ENCODE results near the gene OLFM1. TPM values are rescaled to one million over a fixed set of nuclear protein-coding genes. Genes with fewer than 3 reads are reported as not detected.

The OLFM1 gene
- total and polyA plus RNA-seq, 4 donors, result 2.0 to 5.9 (median 4.4) TPM

DNA sequence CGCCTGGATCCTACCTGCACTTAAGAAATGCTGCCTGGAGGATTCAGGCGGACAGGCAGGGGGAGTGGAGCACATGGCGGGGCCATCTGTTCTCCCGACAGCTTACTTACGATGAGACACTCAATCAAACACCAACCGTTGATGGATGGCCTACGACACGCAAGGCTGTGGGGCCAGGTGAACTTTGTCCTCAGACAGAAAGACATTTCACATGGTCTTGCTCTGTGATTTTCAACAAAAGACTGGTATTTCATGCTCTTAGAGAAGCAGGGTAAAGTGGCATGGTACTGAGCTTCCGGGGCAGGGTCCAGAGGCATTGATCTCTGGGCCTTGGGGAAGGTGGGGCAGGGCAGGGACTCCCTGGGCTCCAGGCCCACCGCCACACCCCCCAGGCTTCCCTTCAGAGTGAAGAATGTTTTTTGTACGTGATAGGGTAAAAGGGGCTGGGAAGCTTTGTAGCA lies 9.1 kb upstream of the OLFM1 start:
- TF ChIP-seq, protein P1, sequence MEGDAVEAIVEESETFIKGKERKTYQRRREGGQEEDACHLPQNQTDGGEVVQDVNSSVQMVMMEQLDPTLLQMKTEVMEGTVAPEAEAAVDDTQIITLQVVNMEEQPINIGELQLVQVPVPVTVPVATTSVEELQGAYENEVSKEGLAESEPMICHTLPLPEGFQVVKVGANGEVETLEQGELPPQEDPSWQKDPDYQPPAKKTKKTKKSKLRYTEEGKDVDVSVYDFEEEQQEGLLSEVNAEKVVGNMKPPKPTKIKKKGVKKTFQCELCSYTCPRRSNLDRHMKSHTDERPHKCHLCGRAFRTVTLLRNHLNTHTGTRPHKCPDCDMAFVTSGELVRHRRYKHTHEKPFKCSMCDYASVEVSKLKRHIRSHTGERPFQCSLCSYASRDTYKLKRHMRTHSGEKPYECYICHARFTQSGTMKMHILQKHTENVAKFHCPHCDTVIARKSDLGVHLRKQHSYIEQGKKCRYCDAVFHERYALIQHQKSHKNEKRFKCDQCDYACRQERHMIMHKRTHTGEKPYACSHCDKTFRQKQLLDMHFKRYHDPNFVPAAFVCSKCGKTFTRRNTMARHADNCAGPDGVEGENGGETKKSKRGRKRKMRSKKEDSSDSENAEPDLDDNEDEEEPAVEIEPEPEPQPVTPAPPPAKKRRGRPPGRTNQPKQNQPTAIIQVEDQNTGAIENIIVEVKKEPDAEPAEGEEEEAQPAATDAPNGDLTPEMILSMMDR (IDR thresholded peaks at IDR 0.05; ENCODE audit: low read depth, low read length, missing input control), result no peak
- TF ChIP-seq EGR1 (IDR thresholded peaks at IDR 0.05; ENCODE audit: low read depth in 2 of 2), result no peak
- TF ChIP-seq NR2F2 (IDR thresholded peaks at IDR 0.05), result no peak
- no peak for TF ChIP-seq FOXA1 (IDR thresholded peaks at IDR 0.05)
- no peak for TF ChIP-seq HNF4A (conservative IDR thresholded peaks at IDR 0.05)
- no peak for TF ChIP-seq YY1 (IDR thresholded peaks at IDR 0.05)
- TF ChIP-seq, protein P2, sequence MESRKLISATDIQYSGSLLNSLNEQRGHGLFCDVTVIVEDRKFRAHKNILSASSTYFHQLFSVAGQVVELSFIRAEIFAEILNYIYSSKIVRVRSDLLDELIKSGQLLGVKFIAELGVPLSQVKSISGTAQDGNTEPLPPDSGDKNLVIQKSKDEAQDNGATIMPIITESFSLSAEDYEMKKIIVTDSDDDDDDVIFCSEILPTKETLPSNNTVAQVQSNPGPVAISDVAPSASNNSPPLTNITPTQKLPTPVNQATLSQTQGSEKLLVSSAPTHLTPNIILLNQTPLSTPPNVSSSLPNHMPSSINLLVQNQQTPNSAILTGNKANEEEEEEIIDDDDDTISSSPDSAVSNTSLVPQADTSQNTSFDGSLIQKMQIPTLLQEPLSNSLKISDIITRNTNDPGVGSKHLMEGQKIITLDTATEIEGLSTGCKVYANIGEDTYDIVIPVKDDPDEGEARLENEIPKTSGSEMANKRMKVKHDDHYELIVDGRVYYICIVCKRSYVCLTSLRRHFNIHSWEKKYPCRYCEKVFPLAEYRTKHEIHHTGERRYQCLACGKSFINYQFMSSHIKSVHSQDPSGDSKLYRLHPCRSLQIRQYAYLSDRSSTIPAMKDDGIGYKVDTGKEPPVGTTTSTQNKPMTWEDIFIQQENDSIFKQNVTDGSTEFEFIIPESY (IDR thresholded peaks at IDR 0.05), result no peak
- no peak for TF ChIP-seq FOXA2 (IDR thresholded peaks at IDR 0.05)
- TF ChIP-seq JUND (IDR thresholded peaks at IDR 0.05), result no peak
- no peak for TF ChIP-seq GABPA (IDR thresholded peaks at IDR 0.05 in 1 of 2, conservative IDR thresholded peaks at IDR 0.05 in 1 of 2)
- TF ChIP-seq HNF4G (IDR thresholded peaks at IDR 0.05), result no peak
- TF ChIP-seq TAF1 (conservative IDR thresholded peaks at IDR 0.05), result no peak
- TF ChIP-seq, protein P3, sequence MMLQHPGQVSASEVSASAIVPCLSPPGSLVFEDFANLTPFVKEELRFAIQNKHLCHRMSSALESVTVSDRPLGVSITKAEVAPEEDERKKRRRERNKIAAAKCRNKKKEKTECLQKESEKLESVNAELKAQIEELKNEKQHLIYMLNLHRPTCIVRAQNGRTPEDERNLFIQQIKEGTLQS (IDR thresholded peaks at IDR 0.05), result no peak
- no peak for TF ChIP-seq RXRA (IDR thresholded peaks at IDR 0.05)
- no peak for TF ChIP-seq MAX (IDR thresholded peaks at IDR 0.05)
- no peak for TF ChIP-seq SP1 (IDR thresholded peaks at IDR 0.05)
- TF ChIP-seq, protein P4, sequence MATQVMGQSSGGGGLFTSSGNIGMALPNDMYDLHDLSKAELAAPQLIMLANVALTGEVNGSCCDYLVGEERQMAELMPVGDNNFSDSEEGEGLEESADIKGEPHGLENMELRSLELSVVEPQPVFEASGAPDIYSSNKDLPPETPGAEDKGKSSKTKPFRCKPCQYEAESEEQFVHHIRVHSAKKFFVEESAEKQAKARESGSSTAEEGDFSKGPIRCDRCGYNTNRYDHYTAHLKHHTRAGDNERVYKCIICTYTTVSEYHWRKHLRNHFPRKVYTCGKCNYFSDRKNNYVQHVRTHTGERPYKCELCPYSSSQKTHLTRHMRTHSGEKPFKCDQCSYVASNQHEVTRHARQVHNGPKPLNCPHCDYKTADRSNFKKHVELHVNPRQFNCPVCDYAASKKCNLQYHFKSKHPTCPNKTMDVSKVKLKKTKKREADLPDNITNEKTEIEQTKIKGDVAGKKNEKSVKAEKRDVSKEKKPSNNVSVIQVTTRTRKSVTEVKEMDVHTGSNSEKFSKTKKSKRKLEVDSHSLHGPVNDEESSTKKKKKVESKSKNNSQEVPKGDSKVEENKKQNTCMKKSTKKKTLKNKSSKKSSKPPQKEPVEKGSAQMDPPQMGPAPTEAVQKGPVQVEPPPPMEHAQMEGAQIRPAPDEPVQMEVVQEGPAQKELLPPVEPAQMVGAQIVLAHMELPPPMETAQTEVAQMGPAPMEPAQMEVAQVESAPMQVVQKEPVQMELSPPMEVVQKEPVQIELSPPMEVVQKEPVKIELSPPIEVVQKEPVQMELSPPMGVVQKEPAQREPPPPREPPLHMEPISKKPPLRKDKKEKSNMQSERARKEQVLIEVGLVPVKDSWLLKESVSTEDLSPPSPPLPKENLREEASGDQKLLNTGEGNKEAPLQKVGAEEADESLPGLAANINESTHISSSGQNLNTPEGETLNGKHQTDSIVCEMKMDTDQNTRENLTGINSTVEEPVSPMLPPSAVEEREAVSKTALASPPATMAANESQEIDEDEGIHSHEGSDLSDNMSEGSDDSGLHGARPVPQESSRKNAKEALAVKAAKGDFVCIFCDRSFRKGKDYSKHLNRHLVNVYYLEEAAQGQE (IDR thresholded peaks at IDR 0.05), result no peak
- TF ChIP-seq RAD21 (IDR thresholded peaks at IDR 0.05), result no peak
- WGBS, result 79% methylated on average over 11 of the region's 11 CpGs
- Histone ChIP-seq H3K36me3 (ENCODE audit: control insufficient read depth in 4 of 4, insufficient read depth in 3 of 4, low read depth in 1 of 4, low read length in 3 of 4) (no peaks in the 10 kb centered on the region), H3K9ac (ENCODE audit: low read depth in 1 of 2, low read length in 2 of 2) (no peak overlapping the region), H3K27me3 (ENCODE audit: control insufficient read depth in 4 of 4, insufficient read depth in 4 of 4, low read length in 3 of 4) (peaks cover 0 to 6% (median 3%) of the 10 kb centered on the region in 4 donors), H3K4me1 (ENCODE audit: control insufficient read depth in 4 of 4, insufficient read depth in 4 of 4, low read length in 3 of 4) (no peaks in the 10 kb centered on the region), H3K4me3 (ENCODE audit: low read depth in 1 of 3, low read length in 3 of 3) (no peak overlapping the region), H3K9me3 (ENCODE audit: control insufficient read depth in 4 of 4, low read length in 3 of 4) (no peaks in the 10 kb centered on the region), H3K27ac (ENCODE audit: low read depth in 1 of 2, low read length in 2 of 2) (no peak overlapping the region)
- DNase-seq (ENCODE audit: low spot score), result no peak

Measured in liver (tissue), 9 donors.